Tibial artery (tissue), 4 donors: ENCODE measurements around the gene SPIRE2.

Experiments
- DNase-seq, 2 donors: peaks; one replicate each; pipeline ENCODE4 v3.0.0-alpha.2; 2019
- H3K27ac ChIP-seq, 2 donors: fragments of 200-600 bp; sonication (generic) in 1 of 2; 1 replicate in 1 of 2; 2 replicates in 1 of 2; pipeline ENCODE4 v1.5.1; 2018 to 2019; ENCODE audit warnings: mild to moderate bottlenecking in 1 of 2
- H3K27me3 ChIP-seq, 2 donors: fragments of 200-600 bp; sonication (generic) in 1 of 2; one replicate each; pipeline versions ENCODE4 v1.5.1 to v1.6.0; 2016 to 2019
- H3K36me3 ChIP-seq, 3 donors: fragments of 200-600 bp; sonication (generic) in 2 of 3; one replicate each; pipeline ENCODE4 v1.5.1; 2016 to 2019; ENCODE audit warnings: mild to moderate bottlenecking in 2 of 3
- H3K4me1 ChIP-seq, 4 donors: fragments of 200-600 bp; sonication (generic) in 2 of 4; 1 replicate in 3 of 4; 2 replicates in 1 of 4; pipeline ENCODE4 v1.5.1; 2016 to 2019
- H3K4me3 ChIP-seq, 2 donors: fragments of 200-600 bp; sonication (generic) in 1 of 2; 1 replicate in 1 of 2; 2 replicates in 1 of 2; pipeline ENCODE4 v1.5.1; 2018 to 2019; ENCODE audit warnings: mild to moderate bottlenecking in 2 of 2
- H3K9me3 ChIP-seq, 3 donors: fragments of 200-600 bp; sonication (generic) in 1 of 3; one replicate each; pipeline ENCODE4 v1.5.1; 2016 to 2019
- intact Hi-C: fragments of 100-400 bp; cut with DNase I; formaldehyde crosslinking; loops from one replicate; pipeline ENCODE4 v1.15.0; 2023; ENCODE audit warnings: low total_unique reads
- TF ChIP-seq, protein P1 (sequence below), 2 experiments: fragments of 200-600 bp in 1 of 2; fragments of 450-650 bp in 1 of 2; IDR thresholded peaks; one replicate each; pipeline ENCODE4 v1.5.1; 2017 to 2019; ENCODE audit warnings: antibody characterized with exemption in 2 of 2, mild to moderate bottlenecking in 1 of 2, moderate library complexity in 1 of 2

The SPIRE2 gene

DNA sequence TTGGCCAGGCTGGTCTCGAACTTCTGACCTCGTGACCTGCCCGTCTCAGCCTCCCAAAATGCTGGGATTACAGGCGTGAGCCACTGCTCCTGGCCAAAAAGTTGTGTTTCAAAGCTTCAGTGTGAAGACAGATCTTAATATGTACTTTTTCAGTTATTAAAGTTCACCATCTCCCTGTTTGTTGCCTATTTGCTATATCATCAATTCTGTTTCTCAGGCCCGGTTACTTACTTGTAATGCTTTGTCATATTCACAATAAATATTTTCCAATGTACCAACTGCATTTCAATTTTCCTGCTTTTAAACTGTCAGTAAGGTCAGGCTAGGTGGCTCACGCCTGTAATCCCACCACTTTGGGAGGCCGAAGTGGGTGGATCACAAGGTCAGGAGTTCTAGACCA lies 34.3 kb upstream of the SPIRE2 start:
- no peak for DNase-seq
- TF ChIP-seq, protein P1, sequence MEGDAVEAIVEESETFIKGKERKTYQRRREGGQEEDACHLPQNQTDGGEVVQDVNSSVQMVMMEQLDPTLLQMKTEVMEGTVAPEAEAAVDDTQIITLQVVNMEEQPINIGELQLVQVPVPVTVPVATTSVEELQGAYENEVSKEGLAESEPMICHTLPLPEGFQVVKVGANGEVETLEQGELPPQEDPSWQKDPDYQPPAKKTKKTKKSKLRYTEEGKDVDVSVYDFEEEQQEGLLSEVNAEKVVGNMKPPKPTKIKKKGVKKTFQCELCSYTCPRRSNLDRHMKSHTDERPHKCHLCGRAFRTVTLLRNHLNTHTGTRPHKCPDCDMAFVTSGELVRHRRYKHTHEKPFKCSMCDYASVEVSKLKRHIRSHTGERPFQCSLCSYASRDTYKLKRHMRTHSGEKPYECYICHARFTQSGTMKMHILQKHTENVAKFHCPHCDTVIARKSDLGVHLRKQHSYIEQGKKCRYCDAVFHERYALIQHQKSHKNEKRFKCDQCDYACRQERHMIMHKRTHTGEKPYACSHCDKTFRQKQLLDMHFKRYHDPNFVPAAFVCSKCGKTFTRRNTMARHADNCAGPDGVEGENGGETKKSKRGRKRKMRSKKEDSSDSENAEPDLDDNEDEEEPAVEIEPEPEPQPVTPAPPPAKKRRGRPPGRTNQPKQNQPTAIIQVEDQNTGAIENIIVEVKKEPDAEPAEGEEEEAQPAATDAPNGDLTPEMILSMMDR (IDR thresholded peaks at IDR 0.05): no peak
- H3K4me3 ChIP-seq: no peak overlapping the region

GRCh38 chr16:89795676-89796075 lies 32.6 kb upstream of the SPIRE2 start:
- Histone ChIP-seq H3K4me1 (no peaks in the 10 kb centered on the region), H3K27ac (no peak overlapping the region), H3K27me3 (no peaks in the 10 kb centered on the region), H3K9me3 (no peaks in the 10 kb centered on the region), H3K4me3 (no peak overlapping the region), H3K36me3 (peaks cover 0 to 8% (median 0%) of the 10 kb centered on the region in 3 donors)
- no peak for DNase-seq
- TF ChIP-seq, protein P1 (IDR thresholded peaks at IDR 0.05): no peak
- intact Hi-C loops: no loop called here

More for the DNA sequence above, 34.3 kb upstream of the SPIRE2 start:
- H3K36me3 ChIP-seq: peaks cover 0 to 6% (median 0%) of the 10 kb centered on the region in 3 donors
- intact Hi-C loops: loop anchor here (2.0 kb wide), 1 partner anchor 87 kb away; no protein-coding TSS in a partner anchor
- H3K9me3 ChIP-seq: no peaks in the 10 kb centered on the region
- H3K27me3 ChIP-seq: no peaks in the 10 kb centered on the region
- H3K4me1 ChIP-seq: no peaks in the 10 kb centered on the region
- no peak overlapping the region for H3K27ac ChIP-seq

GRCh38 chr16:89796104-89796503 lies 32.2 kb upstream of the SPIRE2 start:
- H3K4me3 ChIP-seq: no peak overlapping the region
- H3K9me3 ChIP-seq: no peaks in the 10 kb centered on the region
- TF ChIP-seq, protein P1 (IDR thresholded peaks at IDR 0.05): no peak
- intact Hi-C loops: no loop called here
- H3K36me3 ChIP-seq: peaks cover 0 to 8% (median 0%) of the 10 kb centered on the region in 3 donors
- H3K4me1 ChIP-seq: no peaks in the 10 kb centered on the region
- no peak for DNase-seq
- H3K27ac ChIP-seq: no peak overlapping the region
- no peaks in the 10 kb centered on the region for H3K27me3 ChIP-seq

DNA sequence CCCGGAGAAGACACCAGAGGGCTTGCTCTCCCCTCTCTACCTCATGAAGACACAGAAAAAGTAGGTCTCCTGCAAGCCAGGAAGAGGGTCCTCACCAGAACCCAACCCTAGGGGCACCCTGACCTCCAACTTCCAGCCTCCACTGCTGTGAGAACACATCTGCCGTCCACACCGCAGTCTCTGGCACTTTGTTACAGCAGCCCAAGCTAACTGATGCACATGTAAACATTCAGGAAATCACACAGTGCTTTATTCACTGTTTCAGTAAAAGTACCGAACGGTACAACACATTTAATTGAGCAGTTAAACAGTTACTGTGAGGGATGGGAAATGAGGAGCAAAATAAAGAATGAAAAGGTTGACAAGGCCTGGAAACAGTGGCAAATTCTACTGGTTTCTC lies 30.1 kb upstream of the SPIRE2 start:
- intact Hi-C loops: no loop called here
- Histone ChIP-seq H3K4me3 (no peak overlapping the region), H3K27me3 (no peaks in the 10 kb centered on the region), H3K9me3 (no peaks in the 10 kb centered on the region), H3K27ac (no peak overlapping the region), H3K36me3 (peaks cover 0 to 8% (median 0%) of the 10 kb centered on the region in 3 donors), H3K4me1 (no peaks in the 10 kb centered on the region)
- DNase-seq: no peak
- TF ChIP-seq, protein P1 (IDR thresholded peaks at IDR 0.05): no peak

- H3K4me1 ChIP-seq: no peaks in the 10 kb centered on the region
- no peaks in the 10 kb centered on the region for H3K9me3 ChIP-seq
- no peak for DNase-seq
- TF ChIP-seq, protein P1 (IDR thresholded peaks at IDR 0.05): no peak
- intact Hi-C loops: no loop called here
- H3K4me3 ChIP-seq: no peak overlapping the region
- peaks cover 0 to 8% (median 0%) of the 10 kb centered on the region in 3 donors for H3K36me3 ChIP-seq
- no peak overlapping the region for H3K27ac ChIP-seq
- no peaks in the 10 kb centered on the region for H3K27me3 ChIP-seq
These were observed 29.4 kb upstream of the SPIRE2 start for GRCh38 chr16:89798832-89799370.

DNA sequence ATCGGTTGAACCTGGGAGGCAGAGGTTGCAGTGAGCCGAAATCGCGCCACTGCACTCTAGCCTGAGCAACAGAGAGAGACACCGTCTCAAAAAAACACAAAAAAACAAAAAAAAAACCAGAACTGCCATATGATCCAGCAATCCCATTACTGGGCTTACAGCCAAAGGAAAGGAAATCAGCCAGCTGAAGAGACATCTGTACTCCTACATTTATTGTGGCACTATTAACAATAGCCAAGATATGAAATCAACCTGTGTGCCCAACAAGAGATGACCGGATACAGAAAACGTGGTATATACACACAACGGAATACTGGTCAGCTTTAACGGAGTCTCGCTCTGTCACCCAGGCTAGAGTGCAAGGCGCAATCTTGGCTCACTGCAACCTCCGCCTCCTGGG lies 26.5 kb upstream of the SPIRE2 start:
- peaks cover 0 to 8% (median 0%) of the 10 kb centered on the region in 3 donors for H3K36me3 ChIP-seq

More for the DNA sequence above, 26.5 kb upstream of the SPIRE2 start:
- no peak overlapping the region for H3K4me3 ChIP-seq
- no peaks in the 10 kb centered on the region for H3K4me1 ChIP-seq
- intact Hi-C loops: no loop called here
- no peak overlapping the region for H3K27ac ChIP-seq
- TF ChIP-seq, protein P1 (IDR thresholded peaks at IDR 0.05): no peak
- DNase-seq: no peak
- H3K27me3 ChIP-seq: no peaks in the 10 kb centered on the region
- no peaks in the 10 kb centered on the region for H3K9me3 ChIP-seq
